Bone marrow (tissue), 2 donors: ENCODE data around the gene SLC22A23.

Experiments used
- DNase-seq, 2 donors: peaks; one replicate each; lab custom pipeline; 2025; lab: John Stamatoyannopoulos, UW

The SLC22A23 gene

GRCh38 chr6:3285049-3285639 is 171.7 kb downstream of the SLC22A23 start:
- no peak for DNase-seq

- DNase-seq, result no peak
Observed at GRCh38 chr6:3284436-3284876, 172.4 kb downstream of the SLC22A23 start.

- no peak for DNase-seq
Observed at GRCh38 chr6:3283641-3284435, 173.0 kb downstream of the SLC22A23 start.

GRCh38 chr6:3283241-3283640 is 173.6 kb downstream of the SLC22A23 start:
- DNase-seq, result no peak

GRCh38 chr6:3282476-3283236 is 174.2 kb downstream of the SLC22A23 start:
- no peak for DNase-seq

- no peak for DNase-seq
Observed at GRCh38 chr6:3281631-3282475, 175.0 kb downstream of the SLC22A23 start.

- no peak for DNase-seq
Observed at GRCh38 chr6:3280866-3281465, 175.9 kb downstream of the SLC22A23 start.

GRCh38 chr6:3280091-3280490 is 176.8 kb downstream of the SLC22A23 start:
- DNase-seq, result no peak

- no peak for DNase-seq
Observed at GRCh38 chr6:3278691-3279090, 178.2 kb downstream of the SLC22A23 start.

- DNase-seq, result no peak
Observed at GRCh38 chr6:3277851-3278416, 178.9 kb downstream of the SLC22A23 start.

GRCh38 chr6:3277251-3277650 is 179.6 kb downstream of the SLC22A23 start:
- DNase-seq, result no peak

- no peak for DNase-seq
Observed at GRCh38 chr6:3276174-3277167, 180.4 kb downstream of the SLC22A23 start.

GRCh38 chr6:3273707-3274521 is 182.9 kb downstream of the SLC22A23 start:
- DNase-seq, result no peak

GRCh38 chr6:3272911-3273547 is 183.8 kb downstream of the SLC22A23 start:
- no peak for DNase-seq

GRCh38 chr6:3271756-3272155 is 185.1 kb downstream of the SLC22A23 start:
- DNase-seq, result no peak

GRCh38 chr6:3270258-3270657 is 186.6 kb downstream of the SLC22A23 start:
- no peak for DNase-seq

- DNase-seq, result no peak
Observed at GRCh38 chr6:3269281-3269975, 187.4 kb downstream of the SLC22A23 start.

- DNase-seq, result no peak
Observed at GRCh38 chr6:3268680-3269079, 188.2 kb downstream of the SLC22A23 start.
